Measurements from ENCODE around the gene PERP. TPM values are rescaled to one million over a fixed set of nuclear protein-coding genes. Genes with fewer than 3 reads are reported as not detected.
"Not testable (repeated sequence)": the region's sequence is repeated elsewhere in the genome, so short reads cannot be mapped to it uniquely, and the experiment has no call there.

Gene PERP
- polyA plus RNA-seq, 1 of the 3 experiments (the other 2 are of a cell fraction) = 0.02 TPM

DNA sequence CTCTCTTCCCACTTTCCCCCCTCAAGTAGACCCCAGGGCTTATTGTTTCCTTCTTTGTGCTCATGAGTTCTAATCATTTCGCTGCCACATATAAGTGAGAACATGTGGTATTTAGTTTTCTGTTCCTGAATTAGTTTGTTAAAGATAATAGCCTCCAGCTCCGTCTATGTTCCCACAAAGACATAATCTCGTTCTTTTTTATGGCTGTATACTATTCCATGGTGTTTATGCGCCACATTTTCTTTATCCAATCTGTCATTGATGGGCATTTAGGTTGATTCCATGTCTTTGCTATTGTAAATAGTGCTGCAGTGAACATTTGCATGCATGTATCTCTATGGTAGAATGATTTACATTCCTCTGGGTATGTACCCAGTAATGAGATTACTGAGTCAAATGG lies 16.9 kb upstream of the PERP start (continued):
- TF ChIP-seq EZH2phosphoT487 (IDR thresholded peaks at IDR 0.05; ENCODE audit: borderline replicate concordance, low read depth) (no peak), MXI1 (IDR thresholded peaks at IDR 0.05; ENCODE audit: low read depth, low read length) (no peak), SMC3 (IDR thresholded peaks at IDR 0.05; ENCODE audit: low read depth, low read length) (no peak), REST (IDR thresholded peaks at IDR 0.05; ENCODE audit: low read depth, low read length) (no peak), RFX5 (IDR thresholded peaks at IDR 0.05; ENCODE audit: low read length) (no peak), JUND (IDR thresholded peaks at IDR 0.05) (no peak)

DNA sequence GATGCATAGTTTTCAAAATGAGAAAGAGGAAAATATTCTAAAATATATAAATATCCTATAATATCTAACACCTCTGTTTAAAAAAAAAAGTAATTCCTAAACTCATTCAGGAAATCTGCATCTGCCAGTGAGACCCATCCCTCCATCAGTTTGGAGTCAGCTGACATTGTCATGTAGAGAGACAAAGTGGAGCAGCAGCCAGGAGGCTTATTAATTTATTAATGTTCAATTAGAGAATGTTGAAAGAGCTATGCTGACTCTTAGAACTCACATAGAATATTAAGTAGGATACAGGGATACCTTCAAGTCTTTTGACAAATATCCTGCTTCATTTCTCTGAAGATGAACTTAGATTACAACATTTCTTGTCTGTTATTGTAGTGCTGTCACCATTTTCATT lies 12.8 kb upstream of the PERP start:
- Histone ChIP-seq H3K9ac (no peak overlapping the region), H3K4me3 (ENCODE audit: low read depth in 2 of 2, low read length in 1 of 2) (no peak overlapping the region), H3K79me2 (ENCODE audit: insufficient read depth) (no peaks in the 10 kb centered on the region), H3K9me2 (no peaks in the 10 kb centered on the region), H3K27me3 (ENCODE audit: insufficient read depth) (no peaks in the 10 kb centered on the region), H2AFZ (ENCODE audit: low read depth) (no peak overlapping the region), H3F3A (replicated peaks; ENCODE audit: insufficient read depth) (no peaks in the 10 kb centered on the region), H4K20me1 (ENCODE audit: insufficient read depth) (no peaks in the 10 kb centered on the region), H3K36me3 (replicated peaks in 1 of 2; ENCODE audit: control insufficient read depth in 1 of 2, insufficient read depth in 2 of 2, low read length in 1 of 2) (no peaks in the 10 kb centered on the region), H3K9me3 (no peaks in the 10 kb centered on the region), H3K4me2 (no peak overlapping the region), H3K27ac (ENCODE audit: low read depth in 2 of 2, low read length in 1 of 2) (no peak overlapping the region), H3K4me1 (ENCODE audit: control insufficient read depth in 1 of 2, insufficient read depth in 2 of 2, low read depth in 1 of 2, low read length in 1 of 2) (no peaks in the 10 kb centered on the region)
- TF ChIP-seq MXI1 (IDR thresholded peaks at IDR 0.05; ENCODE audit: low read depth, low read length) = no peak
- TF ChIP-seq SMC3 (IDR thresholded peaks at IDR 0.05; ENCODE audit: low read depth, low read length) = no peak
- TF ChIP-seq RCOR1 (IDR thresholded peaks at IDR 0.05; ENCODE audit: low read length) = no peak
- no peak for TF ChIP-seq FOXM1 (IDR thresholded peaks at IDR 0.05; ENCODE audit: low read depth)
- TF ChIP-seq POLR2AphosphoS5 (IDR thresholded peaks at IDR 0.05; ENCODE audit: low read depth, low read length) = no peak
- no peak for TF ChIP-seq IRF3 (IDR thresholded peaks at IDR 0.05; ENCODE audit: low read depth, low read length)
- TF ChIP-seq NRF1 (IDR thresholded peaks at IDR 0.05; ENCODE audit: low read depth, low read length) = no peak
- no peak for TF ChIP-seq MEF2A (IDR thresholded peaks at IDR 0.05; ENCODE audit: borderline replicate concordance, low read depth)
- TF ChIP-seq, protein P1, sequence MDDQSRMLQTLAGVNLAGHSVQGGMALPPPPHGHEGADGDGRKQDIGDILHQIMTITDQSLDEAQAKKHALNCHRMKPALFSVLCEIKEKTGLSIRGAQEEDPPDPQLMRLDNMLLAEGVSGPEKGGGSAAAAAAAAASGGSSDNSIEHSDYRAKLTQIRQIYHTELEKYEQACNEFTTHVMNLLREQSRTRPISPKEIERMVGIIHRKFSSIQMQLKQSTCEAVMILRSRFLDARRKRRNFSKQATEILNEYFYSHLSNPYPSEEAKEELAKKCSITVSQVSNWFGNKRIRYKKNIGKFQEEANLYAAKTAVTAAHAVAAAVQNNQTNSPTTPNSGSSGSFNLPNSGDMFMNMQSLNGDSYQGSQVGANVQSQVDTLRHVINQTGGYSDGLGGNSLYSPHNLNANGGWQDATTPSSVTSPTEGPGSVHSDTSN (IDR thresholded peaks at IDR 0.05) = no peak
- TF ChIP-seq, protein P2, sequence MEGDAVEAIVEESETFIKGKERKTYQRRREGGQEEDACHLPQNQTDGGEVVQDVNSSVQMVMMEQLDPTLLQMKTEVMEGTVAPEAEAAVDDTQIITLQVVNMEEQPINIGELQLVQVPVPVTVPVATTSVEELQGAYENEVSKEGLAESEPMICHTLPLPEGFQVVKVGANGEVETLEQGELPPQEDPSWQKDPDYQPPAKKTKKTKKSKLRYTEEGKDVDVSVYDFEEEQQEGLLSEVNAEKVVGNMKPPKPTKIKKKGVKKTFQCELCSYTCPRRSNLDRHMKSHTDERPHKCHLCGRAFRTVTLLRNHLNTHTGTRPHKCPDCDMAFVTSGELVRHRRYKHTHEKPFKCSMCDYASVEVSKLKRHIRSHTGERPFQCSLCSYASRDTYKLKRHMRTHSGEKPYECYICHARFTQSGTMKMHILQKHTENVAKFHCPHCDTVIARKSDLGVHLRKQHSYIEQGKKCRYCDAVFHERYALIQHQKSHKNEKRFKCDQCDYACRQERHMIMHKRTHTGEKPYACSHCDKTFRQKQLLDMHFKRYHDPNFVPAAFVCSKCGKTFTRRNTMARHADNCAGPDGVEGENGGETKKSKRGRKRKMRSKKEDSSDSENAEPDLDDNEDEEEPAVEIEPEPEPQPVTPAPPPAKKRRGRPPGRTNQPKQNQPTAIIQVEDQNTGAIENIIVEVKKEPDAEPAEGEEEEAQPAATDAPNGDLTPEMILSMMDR (IDR thresholded peaks at IDR 0.05) = no peak
- ChIA-PET POLR2A (no interaction called here), CTCF (interaction anchor here (1.8 kb wide), 1 partner anchor 284 kb away, joined by 5 read pairs; the partner anchor contains the start of gene HEBP2)
- no peak for DNase-seq

DNA sequence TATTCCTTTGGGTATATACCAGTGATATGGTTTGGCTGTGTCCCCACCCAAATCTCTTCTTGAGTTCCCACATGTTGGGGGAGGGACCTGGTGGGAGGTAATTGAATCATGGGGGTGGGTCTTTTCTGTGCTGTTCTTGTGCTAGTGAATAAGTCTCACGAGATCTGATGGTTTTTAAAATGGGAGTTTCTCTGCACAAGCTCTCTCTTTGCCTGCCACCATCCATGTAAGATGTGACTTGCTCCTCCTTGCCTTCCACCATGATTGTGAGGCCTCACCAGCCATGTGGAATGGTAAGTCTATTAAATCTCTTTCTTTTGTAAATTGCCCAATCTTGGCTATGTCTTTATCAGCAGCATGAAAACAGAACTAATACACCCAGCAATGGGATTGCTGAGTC lies 12.0 kb upstream of the PERP start:
- H3K27ac ChIP-seq (ENCODE audit: low read depth in 2 of 2, low read length in 1 of 2); H3K4me3 ChIP-seq (ENCODE audit: low read depth in 2 of 2, low read length in 1 of 2); DNase-seq; H3K4me2 ChIP-seq; H3K9ac ChIP-seq; H3K27me3 ChIP-seq (ENCODE audit: insufficient read depth); H3F3A ChIP-seq (replicated peaks; ENCODE audit: insufficient read depth); H3K36me3 ChIP-seq (replicated peaks in 1 of 2; ENCODE audit: control insufficient read depth in 1 of 2, insufficient read depth in 2 of 2, low read length in 1 of 2); H2AFZ ChIP-seq (ENCODE audit: low read depth); H3K9me2 ChIP-seq; H4K20me1 ChIP-seq (ENCODE audit: insufficient read depth); H3K4me1 ChIP-seq (ENCODE audit: control insufficient read depth in 1 of 2, insufficient read depth in 2 of 2, low read depth in 1 of 2, low read length in 1 of 2); H3K9me3 ChIP-seq; H3K79me2 ChIP-seq (ENCODE audit: insufficient read depth); POLR2A ChIA-PET: not testable (repeated sequence)
- WGBS (ENCODE audit: low lambda C conversion rate) = 0% methylated on average over 1 of the region's 1 CpG
- CTCF ChIA-PET = interaction anchor here (1.8 kb wide), 1 partner anchor 285 kb away, joined by 5 read pairs; the partner anchor contains the start of gene HEBP2

Data from SK-N-SH (cell line).